ENCODE results near the gene NF1. TPM values are rescaled to one million over a fixed set of nuclear protein-coding genes. Genes with fewer than 3 reads are reported as not detected.
A peak's percentile ranks its signal among the peaks of the same experiment; 100 is the strongest.

The NF1 gene
- total RNA-seq, 1 donor from 2014 or later, result 42.5 TPM

DNA sequence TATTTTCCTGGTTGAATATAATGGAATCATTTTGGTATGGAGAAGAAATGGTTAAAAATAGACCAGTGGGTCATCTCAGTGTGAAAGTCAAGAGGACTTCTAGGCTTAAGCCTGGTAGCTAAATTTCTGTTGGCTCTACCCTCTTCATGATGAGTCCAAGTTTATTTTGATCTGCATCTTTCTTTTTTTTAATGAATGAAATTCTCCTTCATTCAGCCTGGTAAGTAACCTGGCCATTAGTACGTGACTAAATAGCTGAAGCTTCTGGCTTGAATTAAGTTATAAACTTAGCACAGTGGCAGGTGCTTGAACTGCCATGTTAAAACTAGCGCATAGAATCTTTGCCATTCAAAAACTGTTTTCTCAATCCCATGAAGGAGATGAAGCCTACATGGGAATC is 28.0 kb downstream of the NF1 start:
- no peaks in the 10 kb centered on the region for H3K27me3 ChIP-seq (ENCODE audit: low read depth)
- peak overlapping the region; percentile 40 for H3K27ac ChIP-seq (replicated peaks)
- H3K4me3 ChIP-seq, result no peak overlapping the region
- H3K4me1 ChIP-seq, result peaks cover 33% of the 10 kb centered on the region
- no peak for TF ChIP-seq CTCF (IDR thresholded peaks at IDR 0.05; ENCODE audit: borderline replicate concordance)
- peaks cover 4% of the 10 kb centered on the region for H3K36me3 ChIP-seq
- no peaks in the 10 kb centered on the region for H3K9me3 ChIP-seq (replicated peaks)
- intact Hi-C loops (cut with micrococcal nuclease), result no loop called here
- DNase-seq, result no peak

DNA sequence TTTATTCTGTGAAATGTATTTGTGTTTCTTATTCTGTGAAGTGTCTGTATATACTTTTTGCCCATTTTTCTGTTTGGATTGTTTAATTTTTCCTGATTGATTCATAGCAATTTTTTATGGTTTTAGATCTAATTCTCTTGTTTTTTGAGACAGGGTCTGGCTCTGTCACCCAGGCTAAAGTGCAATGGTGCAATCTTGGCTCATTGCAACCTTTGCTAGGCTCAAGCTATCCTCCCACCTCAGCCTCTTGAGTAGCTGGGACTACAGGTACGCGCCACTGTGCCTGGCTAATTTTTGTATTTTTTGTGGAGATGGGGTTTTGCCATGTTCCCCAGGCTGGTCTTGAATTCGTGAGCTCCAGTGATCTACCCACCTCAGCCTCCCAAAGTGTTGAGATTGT is 31.5 kb downstream of the NF1 start:
- Histone ChIP-seq H3K36me3 (no peaks in the 10 kb centered on the region), H3K27ac (replicated peaks) (peak overlapping the region; percentile 82), H3K4me3 (no peak overlapping the region), H3K27me3 (ENCODE audit: low read depth) (no peaks in the 10 kb centered on the region), H3K9me3 (replicated peaks) (no peaks in the 10 kb centered on the region), H3K4me1 (peaks cover 66% of the 10 kb centered on the region)
- TF ChIP-seq CTCF (IDR thresholded peaks at IDR 0.05; ENCODE audit: borderline replicate concordance), result no peak
- intact Hi-C loops (cut with micrococcal nuclease), result no loop called here
- DNase-seq, result no peak

DNA sequence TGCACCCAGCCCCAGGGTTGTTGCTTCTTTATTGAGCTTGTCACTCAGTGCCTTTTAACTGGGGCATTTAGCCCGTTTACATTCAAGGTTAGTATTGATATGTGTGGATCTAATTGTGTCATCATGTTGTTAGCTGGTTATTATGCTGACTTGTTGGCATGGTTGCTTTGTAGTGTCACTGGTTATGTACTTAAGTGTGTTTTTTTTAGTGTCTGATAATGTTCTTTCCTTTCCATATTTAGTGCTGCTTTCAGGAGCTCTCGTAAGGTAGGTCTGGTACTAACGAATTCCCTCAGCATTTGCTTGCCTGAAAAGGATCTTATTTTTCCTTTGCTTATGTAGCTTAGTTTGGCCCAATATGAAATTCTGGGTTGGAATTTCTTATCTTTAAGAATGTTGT is 33.5 kb downstream of the NF1 start:
- no peaks in the 10 kb centered on the region for H3K36me3 ChIP-seq
- peak overlapping the region; percentile 82 for H3K27ac ChIP-seq (replicated peaks)
- no peak for DNase-seq
- TF ChIP-seq CTCF (IDR thresholded peaks at IDR 0.05; ENCODE audit: borderline replicate concordance), result no peak
- intact Hi-C loops (cut with micrococcal nuclease), result no loop called here
- H3K4me3 ChIP-seq, result peak overlapping the region; percentile 40
- no peaks in the 10 kb centered on the region for H3K27me3 ChIP-seq (ENCODE audit: low read depth)
- peaks cover 56% of the 10 kb centered on the region for H3K4me1 ChIP-seq
- no peaks in the 10 kb centered on the region for H3K9me3 ChIP-seq (replicated peaks)

DNA sequence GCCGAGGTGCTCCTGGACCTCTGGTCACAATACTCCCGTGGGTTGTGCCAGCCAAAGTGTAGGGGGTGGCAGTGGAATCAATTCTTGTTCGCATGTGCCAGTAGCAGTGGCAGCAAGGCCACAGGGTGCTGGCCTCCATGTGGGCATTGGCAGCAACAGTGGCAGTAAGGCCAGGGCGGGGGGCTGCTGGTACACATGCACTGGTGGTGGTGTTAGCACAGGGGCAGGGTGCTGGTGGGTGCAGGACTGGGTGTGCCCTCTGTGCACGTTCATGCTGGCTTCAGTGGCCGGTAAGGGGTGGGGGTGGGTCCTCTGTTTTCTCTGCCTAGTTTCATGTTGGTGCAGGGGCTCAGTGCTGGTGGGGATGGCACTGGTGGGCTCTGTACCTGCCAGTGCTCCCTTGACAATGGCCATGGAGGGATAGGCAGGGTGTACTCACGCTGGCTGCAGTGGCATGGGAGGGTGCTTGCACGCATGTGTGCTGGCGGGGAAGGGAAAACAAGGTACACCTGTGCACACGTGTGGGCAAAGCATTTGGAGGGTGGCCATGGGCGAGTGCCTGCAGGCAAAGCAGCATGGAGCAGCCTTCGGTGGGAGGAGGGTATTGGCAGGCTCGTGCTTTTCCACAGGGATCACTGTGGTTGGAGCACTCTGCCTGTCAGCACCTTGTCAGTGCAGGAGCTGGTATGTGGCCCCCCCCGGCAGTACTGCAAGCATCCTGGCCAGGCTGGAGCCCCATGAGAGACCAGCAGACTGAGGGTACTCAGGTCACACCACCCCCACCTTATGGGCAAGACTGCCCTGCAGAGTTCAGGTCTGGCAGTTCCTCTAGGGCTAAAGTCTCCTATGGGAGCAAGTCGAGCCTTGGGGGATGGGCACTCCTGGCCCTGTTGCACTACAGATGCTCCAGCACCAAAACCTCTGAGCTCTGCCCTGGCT is 35.8 kb downstream of the NF1 start:
- Histone ChIP-seq H3K27me3 (ENCODE audit: low read depth) (no peaks in the 10 kb centered on the region), H3K36me3 (no peaks in the 10 kb centered on the region), H3K9me3 (replicated peaks) (no peaks in the 10 kb centered on the region), H3K4me1 (peaks cover 55% of the 10 kb centered on the region), H3K4me3 (peak overlapping the region; percentile 32), H3K27ac (replicated peaks) (peak overlapping the region; percentile 82)
- DNase-seq, result peak; percentile 84
- TF ChIP-seq CTCF (IDR thresholded peaks at IDR 0.05; ENCODE audit: borderline replicate concordance), result no peak
- intact Hi-C loops (cut with micrococcal nuclease), result no loop called here

DNA sequence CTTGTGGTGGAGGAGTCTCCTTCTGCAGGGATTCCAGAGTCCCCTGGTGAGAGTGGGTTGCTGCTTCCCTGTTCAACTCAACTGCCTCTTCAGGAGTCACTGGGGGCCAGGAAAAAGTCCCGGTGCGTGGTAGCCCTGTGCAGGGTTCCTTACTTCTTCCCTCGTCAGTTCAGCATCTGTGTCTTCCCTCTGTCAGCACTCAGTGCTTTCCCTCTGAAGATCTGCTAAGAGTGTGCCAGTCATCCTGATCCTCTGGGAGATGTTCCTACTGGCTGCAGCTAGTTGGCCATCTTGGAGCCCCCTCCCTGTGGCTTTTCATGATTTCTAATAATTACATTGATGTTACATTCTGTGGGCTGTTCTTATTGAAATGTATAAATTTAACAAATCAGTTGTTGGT is 36.5 kb downstream of the NF1 start:
- intact Hi-C loops (cut with micrococcal nuclease), result no loop called here
- H3K4me3 ChIP-seq, result peak overlapping the region; percentile 31
- H3K4me1 ChIP-seq, result peaks cover 55% of the 10 kb centered on the region
- H3K27me3 ChIP-seq (ENCODE audit: low read depth), result no peaks in the 10 kb centered on the region
- peaks cover under 1% of the 10 kb centered on the region for H3K36me3 ChIP-seq
- H3K27ac ChIP-seq (replicated peaks), result peak overlapping the region; percentile 82
- no peak for DNase-seq
- TF ChIP-seq CTCF (IDR thresholded peaks at IDR 0.05; ENCODE audit: borderline replicate concordance), result no peak
- no peaks in the 10 kb centered on the region for H3K9me3 ChIP-seq (replicated peaks)

All from left ventricle myocardium inferior (tissue), 1 donor.